Mammary epithelial cell (primary cell): ENCODE measurements around the gene PNMA6E.

Experiments
- EZH2 ChIP-seq: IDR thresholded peaks from 2 replicates; pipeline ENCODE4 v1.6.1; 2012; ENCODE audit warnings: low read length, inconsistent platforms, borderline replicate concordance
- TF ChIP-seq, protein P1 (sequence below), 2 donors: IDR thresholded peaks in 1 of 2; conservative IDR thresholded peaks in 1 of 2; 2 replicates each; pipeline ENCODE4 v1.5.1; 2011 to 2012; ENCODE audit warnings: inconsistent platforms in 2 of 2, low read length in 2 of 2, mild to moderate bottlenecking in 2 of 2, control low read depth in 1 of 2, low read depth in 1 of 2; ENCODE audit not compliant: insufficient read depth in 1 of 2; ENCODE audit errors: extremely low read depth in 1 of 2

DNA sequence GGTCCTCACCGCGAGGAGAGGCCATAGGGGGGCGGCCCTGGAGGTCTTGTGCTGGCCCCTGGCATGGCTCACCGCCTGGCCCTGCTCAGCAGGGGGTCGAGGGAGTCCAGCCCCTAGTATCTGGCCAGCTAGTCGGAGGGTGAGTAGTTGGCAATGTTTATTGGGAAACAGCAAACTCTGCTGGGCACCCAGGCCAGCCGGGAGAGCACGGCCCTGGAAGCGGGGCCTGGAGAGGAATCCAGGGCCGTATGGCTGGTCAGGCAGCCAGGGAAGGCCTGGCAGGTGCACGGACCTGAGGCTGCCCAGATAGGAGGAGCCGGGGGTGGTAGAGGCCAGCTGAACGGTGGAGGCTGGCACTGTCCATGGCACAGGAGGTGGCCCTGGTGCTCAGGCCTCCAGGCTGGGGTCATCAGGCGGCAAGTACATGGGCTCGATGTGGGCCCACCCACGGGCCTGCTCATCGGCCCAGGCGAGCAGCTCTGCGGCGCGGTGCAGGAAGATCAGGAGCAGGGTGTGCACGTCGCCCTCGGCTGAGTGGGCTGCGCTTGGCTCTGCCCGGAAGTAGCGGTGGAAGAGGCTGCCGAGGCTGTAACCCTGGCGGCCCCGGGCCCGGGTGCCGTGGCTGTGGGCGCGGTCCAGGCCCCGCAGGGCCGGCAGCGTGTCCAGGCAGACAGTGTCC lies 43.3 kb upstream of the PNMA6E start:
- TF ChIP-seq, protein P1, sequence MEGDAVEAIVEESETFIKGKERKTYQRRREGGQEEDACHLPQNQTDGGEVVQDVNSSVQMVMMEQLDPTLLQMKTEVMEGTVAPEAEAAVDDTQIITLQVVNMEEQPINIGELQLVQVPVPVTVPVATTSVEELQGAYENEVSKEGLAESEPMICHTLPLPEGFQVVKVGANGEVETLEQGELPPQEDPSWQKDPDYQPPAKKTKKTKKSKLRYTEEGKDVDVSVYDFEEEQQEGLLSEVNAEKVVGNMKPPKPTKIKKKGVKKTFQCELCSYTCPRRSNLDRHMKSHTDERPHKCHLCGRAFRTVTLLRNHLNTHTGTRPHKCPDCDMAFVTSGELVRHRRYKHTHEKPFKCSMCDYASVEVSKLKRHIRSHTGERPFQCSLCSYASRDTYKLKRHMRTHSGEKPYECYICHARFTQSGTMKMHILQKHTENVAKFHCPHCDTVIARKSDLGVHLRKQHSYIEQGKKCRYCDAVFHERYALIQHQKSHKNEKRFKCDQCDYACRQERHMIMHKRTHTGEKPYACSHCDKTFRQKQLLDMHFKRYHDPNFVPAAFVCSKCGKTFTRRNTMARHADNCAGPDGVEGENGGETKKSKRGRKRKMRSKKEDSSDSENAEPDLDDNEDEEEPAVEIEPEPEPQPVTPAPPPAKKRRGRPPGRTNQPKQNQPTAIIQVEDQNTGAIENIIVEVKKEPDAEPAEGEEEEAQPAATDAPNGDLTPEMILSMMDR (conservative IDR thresholded peaks at IDR 0.05 in 1 of 2, IDR thresholded peaks at IDR 0.05 in 1 of 2; ENCODE audit: extremely low read depth in 1 of 2, insufficient read depth in 1 of 2, low read depth in 1 of 2, low read length in 2 of 2): no peak
- no peak for TF ChIP-seq EZH2
